H1 (cell line): ENCODE data around the gene NAA40. TPM values are rescaled to one million over a fixed set of nuclear protein-coding genes. Genes with fewer than 3 reads are reported as not detected.

Experiments
- CTCF ChIA-PET: fragments of 300-600 bp; sonication (Branson Sonifier 250); formaldehyde crosslinking; loops from one replicate; lab custom pipeline; 2021; ENCODE audit not compliant: partially characterized antibody; lab: Charles Lee
- POLR2A ChIA-PET: fragments of 300-600 bp; sonication (Branson Sonifier 250); formaldehyde crosslinking; loops from one replicate; lab custom pipeline; 2021; ENCODE audit warnings: inconsistent platforms; ENCODE audit not compliant: partially characterized antibody; lab: Charles Lee
- DNase-seq, 2 experiments: peaks; one replicate each; pipeline versions ENCODE4 v3.0.0 to v3.0.0-alpha.2; 2010 to 2022; ENCODE audit warnings: low spot score in 2 of 2, low read depth in 1 of 2, mixed read lengths in 1 of 2
- FAIRE-seq: peaks from 2 replicates; lab custom pipeline; 2011; peaks lifted over from hg19 to GRCh38; lab: Jason Lieb, UNC
- H2AFZ ChIP-seq: 2 replicates; pipeline ENCODE4 v1.8.1; 2012; ENCODE audit warnings: low read length, inconsistent platforms
- H2AK5ac ChIP-seq: 2 replicates; pipeline ENCODE4 v1.6.1; 2013; ENCODE audit warnings: low read depth, low read length
- H2BK120ac ChIP-seq: replicated peaks from 2 replicates; pipeline ENCODE3; 2013; ENCODE audit warnings: low read depth, low read length, inconsistent platforms
- H2BK12ac ChIP-seq: 2 replicates; pipeline ENCODE4 v1.6.1; 2013; ENCODE audit warnings: low read depth, low read length
- H2BK15ac ChIP-seq: 2 replicates; pipeline ENCODE4 v1.6.1; 2013; ENCODE audit warnings: low read length
- H2BK20ac ChIP-seq: 2 replicates; pipeline ENCODE4 v1.6.1; 2013; ENCODE audit warnings: low read length
- H2BK5ac ChIP-seq: 2 replicates; pipeline ENCODE4 v1.6.1; 2013; ENCODE audit warnings: low read depth, low read length
- H3K14ac ChIP-seq: 2 replicates; pipeline ENCODE4 v1.6.1; 2013; ENCODE audit warnings: inconsistent platforms; ENCODE audit not compliant: insufficient read length
- H3K18ac ChIP-seq: 2 replicates; pipeline ENCODE4 v1.6.1; 2013; ENCODE audit warnings: low read length; ENCODE audit errors: extremely low read depth
- H3K23ac ChIP-seq: 2 replicates; pipeline ENCODE4 v1.6.1; 2013; ENCODE audit warnings: inconsistent platforms; ENCODE audit not compliant: insufficient read length
- H3K23me2 ChIP-seq: 2 replicates; pipeline ENCODE4 v1.6.1; 2013; ENCODE audit warnings: low read depth, low read length
- H3K27ac ChIP-seq: 2 replicates; pipeline ENCODE4 v1.6.1; 2011; ENCODE audit warnings: low read depth, low read length, inconsistent platforms
- H3K27me3 ChIP-seq, 4 experiments: replicated peaks in 1 of 4; 1 replicate in 1 of 4; 2 replicates in 3 of 4; pipeline versions ENCODE4 v1.6.1 to v1.8.1; 2011 to 2013; ENCODE audit warnings: low read length in 3 of 4, mild to moderate bottlenecking in 3 of 4, inconsistent platforms in 2 of 4, mixed read lengths in 2 of 4, moderate library complexity in 1 of 4; ENCODE audit not compliant: control insufficient read depth in 3 of 4, insufficient read depth in 3 of 4; ENCODE audit errors: extremely low read depth in 1 of 4
- H3K36me3 ChIP-seq, 4 experiments: 2 replicates each; pipeline versions ENCODE4 v1.6.1 to v1.8.1; 2011 to 2013; ENCODE audit warnings: mild to moderate bottlenecking in 4 of 4, low read length in 3 of 4, moderate library complexity in 2 of 4, control low read depth in 1 of 4, inconsistent platforms in 1 of 4; ENCODE audit not compliant: insufficient read depth in 4 of 4, control insufficient read depth in 2 of 4
- H3K4ac ChIP-seq: replicated peaks from 2 replicates; pipeline ENCODE3; 2013; ENCODE audit warnings: low read length, low read depth, mixed read lengths, inconsistent platforms; ENCODE audit not compliant: insufficient read length
- H3K4me1 ChIP-seq, 4 experiments: replicated peaks in 1 of 4; 1 replicate in 1 of 4; 2 replicates in 3 of 4; pipeline versions ENCODE4 v1.6.1 to v1.8.1; 2011 to 2013; ENCODE audit warnings: low read length in 3 of 4, inconsistent platforms in 2 of 4, mixed read lengths in 1 of 4; ENCODE audit not compliant: insufficient read depth in 4 of 4, control insufficient read depth in 3 of 4
- H3K4me2 ChIP-seq, 2 experiments: 2 replicates each; pipeline versions ENCODE4 v1.6.1 to v1.8.1; 2011 to 2013; ENCODE audit warnings: low read depth in 2 of 2, low read length in 2 of 2, control low read depth in 1 of 2, inconsistent platforms in 1 of 2, mild to moderate bottlenecking in 1 of 2; ENCODE audit not compliant: insufficient read depth in 1 of 2
- H3K4me3 ChIP-seq, 4 experiments: fragments of 200-600, 300-600 bp in 1 of 4; sonication (generic), shearing (Covaris generic), sonication (Bioruptor Twin) in 1 of 4; 2 replicates each; pipeline versions ENCODE4 v1.5.1 to v1.8.1; 2011 to 2016; ENCODE audit warnings: low read length in 4 of 4, low read depth in 3 of 4, control low read depth in 2 of 4, inconsistent platforms in 2 of 4, mild to moderate bottlenecking in 2 of 4, mixed read lengths in 1 of 4, moderate library complexity in 1 of 4; ENCODE audit not compliant: insufficient read depth in 2 of 4; ENCODE audit errors: extremely low read depth in 1 of 4
- H3K56ac ChIP-seq: replicated peaks from 2 replicates; pipeline ENCODE3; 2013; ENCODE audit warnings: low read depth, mild to moderate bottlenecking, mixed read lengths, low read length, inconsistent platforms; ENCODE audit not compliant: insufficient read length
- H3K79me1 ChIP-seq: 2 replicates; pipeline ENCODE4 v1.6.1; 2013; ENCODE audit warnings: low read depth, low read length, control low read depth
- H3K79me2 ChIP-seq, 2 experiments: 2 replicates each; pipeline versions ENCODE4 v1.6.1 to v1.8.1; 2012 to 2013; ENCODE audit warnings: low read length in 2 of 2, mild to moderate bottlenecking in 2 of 2, inconsistent platforms in 1 of 2; ENCODE audit not compliant: insufficient read depth in 2 of 2, control insufficient read depth in 1 of 2
- H3K9ac ChIP-seq, 4 experiments: replicated peaks in 1 of 4; 1 replicate in 1 of 4; 2 replicates in 3 of 4; pipeline versions ENCODE4 v1.6.1 to v1.8.1; 2011 to 2013; ENCODE audit warnings: low read depth in 3 of 4, low read length in 3 of 4, control low read depth in 2 of 4, mild to moderate bottlenecking in 2 of 4, moderate library complexity in 2 of 4, inconsistent platforms in 1 of 4; ENCODE audit errors: extremely low read depth in 1 of 4
- H3K9me3 ChIP-seq, 2 experiments: 2 replicates each; pipeline versions ENCODE4 v1.6.1 to v1.8.1; 2012 to 2013; ENCODE audit warnings: mild to moderate bottlenecking in 2 of 2, moderate library complexity in 2 of 2, control low read depth in 1 of 2, inconsistent platforms in 1 of 2, low read depth in 1 of 2, low read length in 1 of 2, mixed read lengths in 1 of 2; ENCODE audit not compliant: insufficient read depth in 2 of 2
- H4K20me1 ChIP-seq, 2 experiments: replicated peaks in 1 of 2; 2 replicates each; pipeline versions ENCODE3 to v1.8.1; 2011 to 2013; ENCODE audit warnings: inconsistent platforms in 2 of 2, low read length in 2 of 2, mild to moderate bottlenecking in 1 of 2; ENCODE audit not compliant: insufficient read depth in 2 of 2, control insufficient read depth in 1 of 2
- H4K5ac ChIP-seq: 2 replicates; pipeline ENCODE4 v1.6.1; 2013; ENCODE audit warnings: low read length, low read depth, mixed read lengths, inconsistent platforms; ENCODE audit not compliant: insufficient read length
- H4K8ac ChIP-seq: 2 replicates; pipeline ENCODE4 v1.8.0; 2013; ENCODE audit warnings: mild to moderate bottlenecking, moderate library complexity, low read length, inconsistent platforms; ENCODE audit not compliant: insufficient read depth; ENCODE audit errors: extremely low read depth
- H4K91ac ChIP-seq: replicated peaks from 2 replicates; pipeline ENCODE3; 2013; ENCODE audit warnings: low read length, mixed read lengths, inconsistent platforms; ENCODE audit not compliant: insufficient read length
- CBX5 ChIP-seq: fragments of 300-800, 300-1000 bp; sonication (generic); IDR thresholded peaks from 2 replicates; pipeline ENCODE4 v1.7.1; 2016; ENCODE audit warnings: antibody characterized with exemption, low read length, low read depth
- CEBPB ChIP-seq: IDR thresholded peaks from 2 replicates; pipeline ENCODE4 v1.6.1; 2012; ENCODE audit warnings: low read depth, low read length
- CHD2 ChIP-seq: IDR thresholded peaks from 2 replicates; pipeline ENCODE4 v1.6.1; 2012; ENCODE audit warnings: low read length, improper control_type of control experiment
- CTBP2 ChIP-seq: IDR thresholded peaks from 2 replicates; pipeline ENCODE4 v1.7.0; 2011; ENCODE audit warnings: borderline replicate concordance, mild to moderate bottlenecking, moderate library complexity, mixed read lengths, low read length; ENCODE audit not compliant: insufficient read depth, insufficient read length
- JUN ChIP-seq: IDR thresholded peaks from 2 replicates; pipeline ENCODE4 v1.6.1; 2011; ENCODE audit warnings: low read depth, mild to moderate bottlenecking, improper control_type of control experiment, low read length
- JUND ChIP-seq: IDR thresholded peaks from 2 replicates; pipeline ENCODE4 v1.6.1; 2011; ENCODE audit warnings: mild to moderate bottlenecking, improper control_type of control experiment, low read length
- NRF1 ChIP-seq: IDR thresholded peaks from 2 replicates; pipeline ENCODE4 v1.6.1; 2011; ENCODE audit warnings: mild to moderate bottlenecking, low read depth, low read length, improper control_type of control experiment
- POLR2AphosphoS5 ChIP-seq: IDR thresholded peaks from 2 replicates; pipeline ENCODE4 v1.6.1; 2011; ENCODE audit warnings: low read depth, low read length
- POU5F1 ChIP-seq: IDR thresholded peaks from 2 replicates; pipeline ENCODE4 v1.6.1; 2011; ENCODE audit warnings: low read depth, mild to moderate bottlenecking, low read length, moderate library complexity
- RFX5 ChIP-seq: IDR thresholded peaks from 2 replicates; pipeline ENCODE4 v1.6.1; 2011; ENCODE audit warnings: low read depth, low read length, improper control_type of control experiment, borderline replicate concordance
- RXRA ChIP-seq: IDR thresholded peaks from 2 replicates; pipeline ENCODE4 v1.6.1; 2011; ENCODE audit warnings: low read depth, mild to moderate bottlenecking, low read length, moderate library complexity; ENCODE audit not compliant: insufficient read depth
- SIX5 ChIP-seq: IDR thresholded peaks from 2 replicates; pipeline ENCODE4 v1.6.1; 2011; ENCODE audit warnings: mild to moderate bottlenecking, low read depth, low read length
- SP4 ChIP-seq: IDR thresholded peaks from 2 replicates; pipeline ENCODE4 v1.6.1; 2012; ENCODE audit warnings: low read length, inconsistent platforms
- TAF1 ChIP-seq: IDR thresholded peaks from 2 replicates; pipeline ENCODE4 v1.6.1; 2011; ENCODE audit warnings: mild to moderate bottlenecking, low read depth, low read length
- WGBS, 2 experiments: shearing (Covaris generic) in 1 of 2; methylation state at CpG; one replicate each; pipeline versions ENCODE4 v1.1.6 to v1.1.7; 2013 to 2015; ENCODE audit warnings: low lambda C conversion rate in 2 of 2, mixed read lengths in 2 of 2, inconsistent platforms in 1 of 2, low coverage in 1 of 2, missing lambda C conversion rate in 1 of 2; ENCODE audit not compliant: insufficient replicate concordance in 2 of 2, insufficient coverage in 1 of 2, insufficient read length in 1 of 2; ENCODE audit errors: extremely low coverage in 1 of 2, missing lambda C conversion rate in 1 of 2; 5-methylcytosine and 5-hydroxymethylcytosine counted together
- polyA plus RNA-seq, 7 experiments: library from polyadenylated mRNA; depleted of rRNA in 3 of 7; stranded (reverse) in 5 of 7; unstranded in 2 of 7; fragments of >200 nt in 5 of 7; fragments of 200-250 nt in 2 of 7; gene quantifications; 1 replicate in 5 of 7; 2 replicates in 1 of 7; 4 replicates in 1 of 7; pipeline versions ENCODE4 v1.2.1 to v1.2.3, GENCODE V29; 2011 to 2013; ENCODE audit warnings: missing spikeins in 2 of 7, mixed read lengths in 2 of 7
- total RNA-seq: library from RNA; stranded (reverse); fragmentation: NEBNext Ultra II Directional; extraction: Animal tissue kit (Norgen Biotek cat#: 25700); gene quantifications from 2 replicates; pipeline ENCODE4 v1.2.1, GENCODE V29; 2021
- TF ChIP-seq, protein P1 (sequence below): IDR thresholded peaks from 2 replicates; pipeline ENCODE4 v1.6.1; 2012; ENCODE audit warnings: inconsistent platforms

The NAA40 gene
- total and polyA plus RNA-seq, 2 of the 8 experiments (the other 6 are each of a cell fraction or from before 2014, with no cell fraction given): 20.0 to 31.1 TPM

DNA sequence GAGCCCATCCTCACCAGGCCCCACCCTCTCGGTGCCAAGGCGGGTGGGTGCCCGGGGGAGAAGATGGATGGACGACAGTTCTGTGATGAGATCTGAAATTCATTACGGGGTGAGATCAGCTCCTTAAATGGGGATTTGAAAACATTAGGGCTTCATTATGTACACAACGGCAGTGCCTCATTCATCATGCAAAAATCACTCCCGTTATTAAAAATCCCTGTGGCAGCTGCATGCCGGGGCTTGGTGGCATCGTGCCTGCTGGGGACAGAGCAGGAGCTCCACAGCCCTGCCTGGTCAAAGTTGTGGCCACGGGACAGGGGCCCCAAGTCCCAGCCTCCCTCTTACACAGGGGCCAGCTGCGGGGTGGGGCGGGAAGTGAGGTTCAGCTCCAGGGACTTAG lies 67.6 kb downstream of the NAA40 start:
- H3K4me3 ChIP-seq: no peak overlapping the region
- WGBS, 2 experiments: 90% methylated on average over 12 of the region's 12 CpGs; no CpG with 5 or more reads in 1 of the 2 experiments
- no peaks in the 10 kb centered on the region for H3K36me3 ChIP-seq
- H2BK120ac ChIP-seq: no peak overlapping the region
- H3K18ac ChIP-seq: no peak overlapping the region; the same call in 1 of the 2 replicates
- H3K9me3 ChIP-seq: peaks cover 0 to 6% of the 10 kb centered on the region in 2 experiments; a peak in 1 of 4 replicates
- H3K27ac ChIP-seq: no peak overlapping the region
- H3K9ac ChIP-seq: no peak overlapping the region
- no peaks in the 10 kb centered on the region; the same call in 1 of the 2 replicates for H3K79me1 ChIP-seq
- peaks cover 32 to 89% (median 74%) of the 10 kb centered on the region in 4 experiments for H3K27me3 ChIP-seq
- peaks cover 0 to 15% (median 10%) of the 10 kb centered on the region in 4 experiments; a peak in 5 of 7 replicates for H3K4me1 ChIP-seq
- H3K79me2 ChIP-seq: no peaks in the 10 kb centered on the region
- POLR2A ChIA-PET: interaction anchor here (0.6 to 2.7 kb wide), 8 partner anchors 8 to 179 kb away, joined by 3 to 11 read pairs (median 4); no protein-coding TSS in a partner anchor
- peaks cover 2 to 5% of the 10 kb centered on the region in 2 experiments for H4K20me1 ChIP-seq
- H2BK20ac ChIP-seq: no peak overlapping the region
- no peak for DNase-seq
- no peak overlapping the region for H2AFZ ChIP-seq
- H4K8ac ChIP-seq: no peak overlapping the region
- H3K4ac ChIP-seq: no peak overlapping the region
- no peak overlapping the region for H4K5ac ChIP-seq
- no peak overlapping the region for H2AK5ac ChIP-seq
- H3K4me2 ChIP-seq: no peak overlapping the region; a peak in 1 of 4 replicates
- H3K56ac ChIP-seq: no peak overlapping the region
- H3K14ac ChIP-seq: no peak overlapping the region
- H3K23me2 ChIP-seq: peaks cover 21% of the 10 kb centered on the region; the same call in 1 of the 2 replicates
- no peak overlapping the region for H2BK12ac ChIP-seq
- H2BK5ac ChIP-seq: no peak overlapping the region
- H4K91ac ChIP-seq: no peak overlapping the region
- no peak overlapping the region for H2BK15ac ChIP-seq
- FAIRE-seq: no peak
- no peak overlapping the region for H3K23ac ChIP-seq
- CTCF ChIA-PET: interaction anchor here (0.7 to 6.3 kb wide), 13 partner anchors 11 to 169 kb away, joined by 3 to 43 read pairs (median 3); no protein-coding TSS in a partner anchor
- TF ChIP-seq JUND (no peak), TAF1 (no peak), CHD2 (no peak), POU5F1 (no peak), CTBP2 (no peak), RXRA (no peak), RFX5 (no peak), JUN (no peak), POLR2AphosphoS5 (no peak), CBX5 (no peak), NRF1 (no peak), SP4 (no peak), SIX5 (no peak), CEBPB (no peak)
- TF ChIP-seq, protein P1, sequence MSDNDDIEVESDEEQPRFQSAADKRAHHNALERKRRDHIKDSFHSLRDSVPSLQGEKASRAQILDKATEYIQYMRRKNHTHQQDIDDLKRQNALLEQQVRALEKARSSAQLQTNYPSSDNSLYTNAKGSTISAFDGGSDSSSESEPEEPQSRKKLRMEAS: no peak
